ENCODE results near the gene HS2ST1. TPM values are rescaled to one million over a fixed set of nuclear protein-coding genes. Genes with fewer than 3 reads are reported as not detected.
"Not testable (repeated sequence)": the region's sequence is repeated elsewhere in the genome, so short reads cannot be mapped to it uniquely, and the experiment has no call there.

HS2ST1 gene
- total RNA-seq, 4 donors from 2014 or later: 13.2 to 19.6 (median 16.7) TPM

DNA sequence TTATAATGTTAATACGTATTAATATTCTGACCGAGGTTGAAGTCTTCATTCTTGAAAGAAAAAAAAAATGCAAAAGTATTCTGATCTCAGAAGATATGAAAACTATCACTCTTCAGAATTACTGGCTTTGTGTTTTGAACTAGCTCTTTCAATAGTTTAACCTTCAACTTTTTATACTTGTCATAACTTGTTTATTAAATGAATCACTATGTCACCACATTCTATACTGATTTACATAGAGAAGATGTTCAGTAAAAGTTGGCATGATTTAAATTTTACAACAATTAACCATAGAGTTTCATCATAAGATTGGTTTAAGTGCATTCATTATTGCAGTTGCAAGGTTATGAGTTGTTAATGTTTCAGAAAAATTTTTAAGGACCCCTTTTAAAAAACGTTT is 57.3 kb downstream of the HS2ST1 start:
- no peaks in the 10 kb centered on the region for H3K36me3 ChIP-seq
- WGBS, 2 donors: 68 to 72% methylated on average over 3 of the region's 3 CpGs
- intact Hi-C loops (cut with DNase I): no loop called here

DNA sequence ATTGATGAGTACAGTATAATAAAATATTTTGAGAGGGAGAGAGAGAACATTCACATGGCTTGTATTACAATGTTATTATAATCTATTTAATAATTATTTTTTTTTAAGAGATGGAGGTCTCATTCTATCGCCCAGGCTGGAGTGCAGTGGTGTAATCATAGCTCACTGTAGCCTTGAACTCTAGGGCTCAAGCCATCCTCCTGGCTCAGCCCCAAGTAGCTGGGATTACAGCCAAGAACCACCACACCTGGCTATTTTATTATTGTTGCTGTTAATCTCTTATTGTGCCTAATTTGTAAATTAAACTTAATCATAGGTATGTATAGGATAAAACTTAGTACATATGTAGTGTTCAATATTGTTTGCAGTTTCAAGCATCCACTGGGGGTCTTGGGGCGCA is 57.8 kb downstream of the HS2ST1 start:
- WGBS, 2 donors: 78 to 84% methylated on average over 2 of the region's 2 CpGs
- TF ChIP-seq, protein P1, sequence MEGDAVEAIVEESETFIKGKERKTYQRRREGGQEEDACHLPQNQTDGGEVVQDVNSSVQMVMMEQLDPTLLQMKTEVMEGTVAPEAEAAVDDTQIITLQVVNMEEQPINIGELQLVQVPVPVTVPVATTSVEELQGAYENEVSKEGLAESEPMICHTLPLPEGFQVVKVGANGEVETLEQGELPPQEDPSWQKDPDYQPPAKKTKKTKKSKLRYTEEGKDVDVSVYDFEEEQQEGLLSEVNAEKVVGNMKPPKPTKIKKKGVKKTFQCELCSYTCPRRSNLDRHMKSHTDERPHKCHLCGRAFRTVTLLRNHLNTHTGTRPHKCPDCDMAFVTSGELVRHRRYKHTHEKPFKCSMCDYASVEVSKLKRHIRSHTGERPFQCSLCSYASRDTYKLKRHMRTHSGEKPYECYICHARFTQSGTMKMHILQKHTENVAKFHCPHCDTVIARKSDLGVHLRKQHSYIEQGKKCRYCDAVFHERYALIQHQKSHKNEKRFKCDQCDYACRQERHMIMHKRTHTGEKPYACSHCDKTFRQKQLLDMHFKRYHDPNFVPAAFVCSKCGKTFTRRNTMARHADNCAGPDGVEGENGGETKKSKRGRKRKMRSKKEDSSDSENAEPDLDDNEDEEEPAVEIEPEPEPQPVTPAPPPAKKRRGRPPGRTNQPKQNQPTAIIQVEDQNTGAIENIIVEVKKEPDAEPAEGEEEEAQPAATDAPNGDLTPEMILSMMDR (IDR thresholded peaks at IDR 0.05): no peak
- no peak for TF ChIP-seq POLR2A (IDR thresholded peaks at IDR 0.05)
- peak in 1 of 2 donors; percentile 29 for DNase-seq
- Histone ChIP-seq H3K4me1 (no peaks in the 10 kb centered on the region), H3K9me3 (no peaks in the 10 kb centered on the region), H3K27me3 (no peaks in the 10 kb centered on the region), H3K4me3 (replicated peaks in 1 of 3) (no peak overlapping the region), H3K27ac (no peak overlapping the region), H3K36me3 (no peaks in the 10 kb centered on the region)
- intact Hi-C loops (cut with DNase I): no loop called here

More for the DNA sequence above, 57.3 kb downstream of the HS2ST1 start:
- H3K9me3 ChIP-seq: no peaks in the 10 kb centered on the region
- TF ChIP-seq, protein P1 (IDR thresholded peaks at IDR 0.05): no peak
- TF ChIP-seq POLR2A (IDR thresholded peaks at IDR 0.05): no peak
- H3K4me1 ChIP-seq: no peaks in the 10 kb centered on the region
- no peak overlapping the region for H3K27ac ChIP-seq
- no peaks in the 10 kb centered on the region for H3K27me3 ChIP-seq
- no peak for DNase-seq
- no peak overlapping the region for H3K4me3 ChIP-seq (replicated peaks in 1 of 3)

DNA sequence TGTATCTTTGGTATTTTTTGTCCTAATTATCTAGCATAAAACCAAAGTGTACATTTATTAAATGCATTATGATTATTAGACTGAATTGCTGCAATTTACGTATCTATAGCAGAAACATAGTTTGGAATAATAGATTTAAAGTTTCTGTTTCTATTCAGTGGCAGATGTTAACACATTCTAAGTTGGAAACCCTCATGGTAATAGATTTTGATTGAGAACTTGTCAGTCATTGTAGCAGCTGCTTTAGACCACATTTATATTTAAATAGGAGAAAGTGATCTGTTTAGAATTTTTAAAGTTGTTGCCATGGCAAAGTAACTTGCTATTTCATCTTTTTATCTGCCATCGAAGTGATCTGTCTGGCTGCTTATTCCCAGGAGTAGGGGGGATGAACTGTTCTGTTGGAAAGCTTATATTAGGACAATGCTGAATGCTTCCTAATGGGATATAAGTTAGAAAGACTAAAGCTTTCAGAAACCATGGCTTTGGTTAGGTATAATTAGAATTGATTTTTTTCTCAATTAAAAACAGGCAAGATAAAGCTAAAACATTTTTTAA is 61.6 kb downstream of the HS2ST1 start:
- DNase-seq: no peak
- no peaks in the 10 kb centered on the region for H3K9me3 ChIP-seq
- H3K4me3 ChIP-seq (replicated peaks in 1 of 3): no peak overlapping the region
- no peaks in the 10 kb centered on the region for H3K27me3 ChIP-seq
- TF ChIP-seq POLR2A (IDR thresholded peaks at IDR 0.05): no peak
- TF ChIP-seq, protein P1 (IDR thresholded peaks at IDR 0.05): no peak
- no peak overlapping the region for H3K27ac ChIP-seq
- no peaks in the 10 kb centered on the region for H3K4me1 ChIP-seq
- intact Hi-C loops (cut with DNase I): no loop called here
- H3K36me3 ChIP-seq: no peaks in the 10 kb centered on the region
- 57 to 68% methylated on average over 2 of the region's 2 CpGs for WGBS, 2 donors

DNA sequence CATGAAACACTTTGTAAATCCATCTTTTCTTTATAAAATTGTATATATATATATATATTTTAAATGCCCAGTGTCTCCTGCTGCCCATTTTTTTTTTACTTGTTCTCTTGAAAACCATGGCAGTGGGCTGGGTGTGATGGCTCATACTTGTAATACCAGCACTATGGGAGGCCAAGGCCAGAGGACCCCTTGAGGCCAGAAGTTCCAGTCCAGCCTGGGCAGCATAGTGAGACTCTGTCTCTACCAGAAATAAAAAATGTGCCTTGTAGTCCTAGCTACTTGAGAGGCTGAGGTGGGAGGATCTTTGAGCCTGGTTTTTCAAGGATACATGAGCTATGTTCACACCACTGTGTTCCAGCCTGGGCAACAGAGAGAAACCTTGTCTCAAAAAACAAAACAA is 62.2 kb downstream of the HS2ST1 start:
- Histone ChIP-seq H3K36me3 (no peaks in the 10 kb centered on the region), H3K27me3 (no peaks in the 10 kb centered on the region), H3K9me3 (no peaks in the 10 kb centered on the region), H3K4me1 (no peaks in the 10 kb centered on the region), H3K27ac (no peak overlapping the region), H3K4me3 (replicated peaks in 1 of 3) (no peak overlapping the region)
- TF ChIP-seq POLR2A (IDR thresholded peaks at IDR 0.05): no peak
- TF ChIP-seq, protein P1 (IDR thresholded peaks at IDR 0.05): no peak
- DNase-seq: no peak
- intact Hi-C loops (cut with DNase I): no loop called here

DNA sequence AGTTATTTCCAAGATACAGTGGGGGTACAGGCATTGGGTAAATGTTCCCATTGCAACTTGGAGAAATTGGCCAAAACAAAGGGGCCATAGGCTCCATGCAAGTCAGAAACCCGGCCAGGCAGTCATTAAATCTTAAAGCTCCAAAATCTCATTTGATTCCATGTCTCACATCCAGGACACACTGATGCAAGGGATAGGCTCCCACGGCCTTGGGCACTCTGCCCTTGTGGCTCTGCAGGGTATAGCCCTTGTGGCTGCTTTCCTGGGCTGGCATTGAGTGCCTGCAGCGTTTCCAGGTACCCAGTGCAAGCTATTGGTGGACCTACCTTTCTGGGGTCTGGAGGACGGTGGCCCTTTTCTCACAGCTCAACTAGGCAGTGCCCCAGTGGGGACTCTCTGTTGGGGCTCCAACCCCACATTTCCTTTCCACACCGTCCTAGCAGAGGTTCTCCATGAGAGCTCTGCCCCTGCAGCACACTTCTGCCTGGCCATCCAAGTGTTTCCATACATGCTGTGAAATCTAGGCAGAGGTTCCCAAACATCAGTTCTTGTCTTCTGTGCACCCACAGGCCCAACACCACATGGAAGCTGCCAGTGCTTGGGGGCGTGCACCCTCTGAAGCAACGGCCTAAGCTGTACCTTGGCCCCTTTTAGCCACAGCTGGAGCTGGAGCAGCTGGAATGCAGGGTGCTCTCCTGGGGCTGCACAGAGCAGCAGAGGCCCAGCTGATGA is 67.2 kb downstream of the HS2ST1 start:
- no peaks in the 10 kb centered on the region for H3K36me3 ChIP-seq
- H3K27me3 ChIP-seq: no peaks in the 10 kb centered on the region
- no peak overlapping the region for H3K4me3 ChIP-seq (replicated peaks in 1 of 3)
- H3K4me1 ChIP-seq: no peaks in the 10 kb centered on the region
- 92 to 98% methylated on average over 3 to 6 of the region's 7 CpGs for WGBS, 2 donors
- H3K27ac ChIP-seq: no peak overlapping the region
- TF ChIP-seq, protein P1 (IDR thresholded peaks at IDR 0.05): no peak
- no peak for TF ChIP-seq POLR2A (IDR thresholded peaks at IDR 0.05)
- no peaks in the 10 kb centered on the region for H3K9me3 ChIP-seq
- intact Hi-C loops (cut with DNase I): no loop called here
- DNase-seq: no peak

DNA sequence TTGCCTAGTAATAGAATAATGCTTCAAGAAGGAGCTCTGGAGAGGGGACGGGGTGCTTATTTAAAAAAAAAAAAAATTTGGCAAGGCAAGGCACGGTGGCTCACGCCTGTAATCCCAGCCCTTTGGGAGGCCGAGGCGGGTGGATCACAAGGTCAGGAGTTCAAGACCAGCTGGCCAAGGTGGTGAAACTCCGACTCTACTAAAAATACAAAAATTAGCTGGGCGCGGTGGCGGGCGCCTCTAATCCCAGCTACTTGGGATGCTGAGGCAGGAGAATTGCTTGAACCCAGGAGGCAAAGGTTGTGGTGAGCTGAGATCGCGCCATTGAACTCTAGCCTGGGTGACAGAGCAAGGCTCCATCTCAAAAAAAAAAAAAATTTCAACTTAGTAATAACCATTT is 69.2 kb downstream of the HS2ST1 start:
- DNase-seq; H3K4me1 ChIP-seq; intact Hi-C loops (cut with DNase I); H3K4me3 ChIP-seq (replicated peaks in 1 of 3); H3K9me3 ChIP-seq; H3K27me3 ChIP-seq; H3K36me3 ChIP-seq; H3K27ac ChIP-seq: not testable (repeated sequence)
- WGBS, 2 donors: 96% methylated on average over 12 of the region's 12 CpGs

All from thyroid gland (tissue), 4 donors.